ENCODE results near the gene RNF133.

- no peak for TF ChIP-seq CTCF (IDR thresholded peaks at IDR 0.05)
- no peak for TF ChIP-seq POLR2A (IDR thresholded peaks at IDR 0.05)
These were observed 3.1 kb downstream of the RNF133 start for GRCh38 chr7:122695816-122696215.
